HG02970 (cell line): ENCODE data around the gene NUP214.
"Not testable (repeated sequence)": the region's sequence is repeated elsewhere in the genome, so short reads cannot be mapped to it uniquely, and the experiment has no call there.

ENCODE experiments used
- ATAC-seq: cut with Tn5 transposase; IDR thresholded peaks from one replicate; pipeline ENCODE4 v1.9.1; 2021; ENCODE audit warnings: mild to moderate bottlenecking, moderate library complexity, moderate number of reproducible peaks; ENCODE audit not compliant: unreplicated experiment, low FRiP score

The NUP214 gene

DNA sequence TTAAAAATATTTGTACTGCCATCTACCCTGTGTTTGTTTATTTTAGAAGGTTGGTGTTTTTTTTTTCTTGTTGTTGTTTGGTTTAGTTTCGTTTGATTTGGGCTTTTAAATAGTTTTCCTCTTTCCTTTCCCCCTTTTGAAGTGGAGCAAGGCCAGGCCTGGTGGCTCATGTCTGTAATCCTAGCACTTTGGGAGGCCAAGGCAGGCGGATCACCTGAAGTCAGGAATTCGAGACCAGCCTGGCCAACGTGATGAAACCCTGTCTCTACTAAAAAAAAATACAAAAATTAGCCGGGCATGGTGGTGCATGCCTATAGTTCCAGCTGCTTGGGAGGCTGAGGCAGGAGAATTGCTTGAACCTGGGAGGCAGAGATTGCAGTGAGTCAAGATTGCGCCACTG lies 65.6 kb downstream of the NUP214 start:
- not testable (repeated sequence) for ATAC-seq

DNA sequence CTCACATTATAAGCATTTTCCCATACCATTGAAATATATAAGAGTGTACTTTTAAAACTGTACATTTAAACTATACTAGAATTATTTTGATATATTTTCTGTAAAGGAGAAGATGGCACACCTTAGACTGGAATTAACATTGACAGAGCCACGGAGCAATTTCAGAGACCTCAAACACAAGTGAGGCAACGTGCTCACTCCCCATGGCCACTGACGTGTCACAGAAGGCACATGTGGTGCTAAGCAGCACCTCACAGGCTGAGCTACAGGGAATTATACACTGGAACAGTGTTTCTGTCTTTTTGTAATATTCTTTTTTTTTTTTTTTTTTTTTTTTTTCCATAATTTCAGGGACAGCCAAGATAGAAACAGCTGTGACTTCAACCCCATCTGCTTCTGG lies 66.5 kb downstream of the NUP214 start:
- no peak for ATAC-seq

- no peak for ATAC-seq
Observed at GRCh38 chr9:131193051-131193450, 67.7 kb downstream of the NUP214 start.

GRCh38 chr9:131194762-131195161 lies 69.4 kb downstream of the NUP214 start:
- no peak for ATAC-seq

GRCh38 chr9:131197160-131197911 lies 72.0 kb downstream of the NUP214 start:
- no peak for ATAC-seq

- no peak for ATAC-seq
Observed at GRCh38 chr9:131198041-131198715, 72.8 kb downstream of the NUP214 start.

GRCh38 chr9:131201856-131202255 lies 76.5 kb downstream of the NUP214 start:
- no peak for ATAC-seq

DNA sequence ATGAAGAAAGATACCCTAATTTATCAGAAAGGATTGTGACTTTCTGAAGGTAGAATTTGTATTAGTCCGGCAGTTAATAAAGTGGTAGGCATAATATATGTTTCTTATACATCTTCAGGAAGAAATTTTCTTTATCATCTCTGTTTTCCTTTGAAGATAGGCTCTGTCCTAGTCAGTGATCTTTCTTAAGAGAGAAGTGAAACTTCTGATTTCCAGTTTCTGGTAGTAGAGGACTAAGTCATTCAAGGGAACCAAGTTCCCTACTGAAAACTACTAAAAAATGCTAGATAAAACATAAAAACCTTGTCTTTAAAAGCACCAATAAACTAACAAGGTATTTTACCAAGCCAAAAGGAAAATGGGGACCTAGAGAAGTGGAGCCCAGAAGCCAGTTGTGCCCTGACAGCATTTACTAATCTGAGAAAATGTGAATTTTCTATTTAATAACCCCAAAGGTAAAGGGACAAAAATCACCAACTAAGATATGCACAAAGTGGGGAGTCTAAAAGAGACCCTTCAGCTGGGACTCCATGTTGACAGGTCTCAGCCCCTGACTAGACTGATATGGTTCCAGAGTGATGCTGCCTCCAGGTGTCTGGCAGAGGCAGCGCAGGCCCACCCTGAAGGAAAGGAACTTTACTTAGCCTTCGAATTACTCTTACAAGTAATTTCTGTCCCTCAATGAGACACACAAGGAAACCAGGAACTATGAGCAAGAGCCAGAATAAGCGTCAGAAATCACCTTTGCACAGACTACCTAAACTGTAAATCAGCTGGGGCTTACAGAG lies 78.2 kb downstream of the NUP214 start:
- ATAC-seq = no peak

GRCh38 chr9:131204285-131204684 lies 78.9 kb downstream of the NUP214 start:
- no peak for ATAC-seq

DNA sequence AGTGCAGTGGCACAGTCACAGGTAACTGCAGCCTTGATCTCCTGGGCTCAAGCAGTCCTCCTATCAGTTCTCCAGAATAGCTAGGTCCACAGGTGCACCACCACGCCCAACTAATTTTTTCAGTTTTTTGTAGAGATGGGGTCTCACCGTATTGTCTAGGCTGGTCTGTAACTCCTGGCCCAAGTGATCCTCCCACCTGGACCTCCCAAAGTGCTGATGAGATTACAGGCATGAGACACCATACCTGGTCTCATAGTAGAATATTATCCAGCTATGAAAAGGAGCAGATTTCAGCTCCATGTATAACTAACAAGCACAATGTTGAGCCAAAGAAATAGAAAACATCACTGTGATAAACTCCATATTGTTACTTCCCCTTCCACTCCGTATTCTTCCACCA lies 81.1 kb downstream of the NUP214 start:
- no peak for ATAC-seq

DNA sequence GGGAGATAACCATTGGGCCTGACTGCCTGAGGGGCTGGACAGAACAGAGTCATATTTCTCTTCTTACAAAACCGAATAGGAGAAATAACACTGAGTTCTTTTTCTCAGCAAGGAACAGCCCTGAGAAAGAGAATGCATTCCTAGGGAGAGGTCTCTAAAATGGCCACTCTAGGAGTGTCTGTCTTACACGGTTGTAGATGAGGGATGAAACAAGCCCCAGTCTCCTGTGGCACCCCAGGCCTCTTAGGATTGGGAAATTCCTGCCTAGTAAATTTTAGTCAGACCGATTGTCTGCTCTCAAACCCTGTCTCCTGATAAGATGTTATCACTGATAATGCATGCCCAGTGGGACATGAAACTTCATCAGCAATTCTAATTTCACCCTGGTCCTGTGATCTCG lies 86.5 kb downstream of the NUP214 start:
- not testable (repeated sequence) for ATAC-seq

DNA sequence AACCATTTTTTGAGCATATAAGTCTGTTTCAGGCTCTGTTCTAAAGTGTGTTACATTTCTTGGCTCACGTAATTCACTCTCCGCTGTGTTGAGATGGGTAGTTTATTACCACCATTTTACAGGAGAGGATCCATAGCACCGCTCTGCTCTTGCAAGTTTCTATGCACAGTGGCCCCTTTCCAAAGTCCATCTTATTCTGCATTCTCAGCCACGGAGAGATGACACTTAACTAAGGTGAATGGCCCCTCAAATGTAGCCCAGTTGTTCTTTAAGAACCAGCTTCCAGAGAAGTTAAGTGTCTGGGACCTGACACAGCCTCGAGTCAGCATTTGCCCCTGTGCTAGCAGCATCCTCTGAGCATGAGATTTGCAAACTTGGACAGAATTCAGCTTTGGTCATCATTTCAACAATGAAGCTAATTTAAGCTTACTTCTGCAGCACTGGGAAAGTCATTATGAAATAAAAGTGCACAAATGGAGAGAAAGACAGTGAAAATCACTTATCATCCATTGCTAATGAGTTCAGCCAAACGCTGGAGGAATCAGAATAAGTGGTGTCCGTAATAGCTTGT lies 89.0 kb downstream of the NUP214 start:
- no peak for ATAC-seq

- no peak for ATAC-seq
Observed at GRCh38 chr9:131214876-131215275, 89.5 kb downstream of the NUP214 start.

DNA sequence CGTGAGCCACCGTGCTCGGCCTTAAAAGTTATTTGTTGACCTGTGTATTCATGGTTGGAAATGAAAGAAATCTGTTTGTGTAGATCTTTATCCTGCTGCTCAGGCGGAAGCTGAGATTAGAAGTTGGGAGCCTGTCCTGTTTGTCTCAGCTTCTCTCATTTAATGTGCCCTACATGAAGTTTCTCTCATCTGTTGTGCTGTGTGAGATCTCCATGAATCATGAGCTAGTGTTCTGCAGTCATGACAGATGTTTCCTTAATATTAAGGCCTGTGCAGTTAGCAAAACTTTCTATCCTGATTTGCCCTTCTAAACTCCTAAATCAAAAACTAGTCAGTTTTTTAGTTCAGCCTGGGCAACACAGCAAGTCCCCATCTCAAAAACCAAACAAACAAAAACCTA lies 91.4 kb downstream of the NUP214 start:
- no peak for ATAC-seq

- no peak for ATAC-seq
Observed at GRCh38 chr9:131217331-131218031, 92.1 kb downstream of the NUP214 start.

DNA sequence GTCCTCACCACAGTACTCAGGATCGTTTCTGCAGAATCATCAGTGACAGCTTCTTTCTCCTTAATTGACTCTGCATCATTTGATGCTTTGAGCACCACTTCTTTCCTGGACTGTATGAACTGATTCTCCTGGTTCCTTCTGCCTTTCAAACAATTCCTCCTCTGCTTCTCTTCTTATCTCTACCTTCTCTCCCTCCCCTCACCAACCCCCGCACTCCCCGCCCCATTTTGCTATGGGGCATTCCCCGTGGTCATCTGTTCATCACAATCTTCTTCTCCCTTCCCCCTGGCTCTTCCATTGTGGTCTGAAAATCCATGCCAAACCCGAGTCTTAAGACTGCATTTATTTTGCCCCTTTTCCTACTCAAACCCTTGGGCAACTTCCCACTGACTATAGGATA lies 93.0 kb downstream of the NUP214 start:
- ATAC-seq = no peak

- ATAC-seq = no peak
Observed at GRCh38 chr9:131220485-131220884, 95.1 kb downstream of the NUP214 start.

GRCh38 chr9:131222460-131222859 lies 97.1 kb downstream of the NUP214 start:
- no peak for ATAC-seq

DNA sequence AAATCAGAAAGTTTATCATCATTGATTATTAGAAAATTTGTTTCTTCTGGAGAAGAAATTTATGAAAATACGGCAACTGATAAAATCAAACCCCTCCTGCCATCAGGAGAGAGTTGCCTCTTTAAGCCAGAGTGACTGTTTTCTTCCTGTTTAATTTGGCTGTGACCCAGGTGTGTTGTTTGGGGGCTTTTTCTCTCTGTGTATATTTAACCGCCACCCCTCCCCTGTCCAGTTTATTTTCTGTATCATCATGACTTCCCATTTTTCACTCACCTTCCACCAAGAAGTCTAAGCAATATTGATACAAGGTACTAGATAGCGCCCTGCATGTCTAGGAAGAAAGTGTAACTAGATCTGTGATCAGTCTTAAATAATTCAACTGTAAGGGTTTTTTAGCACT lies 100.8 kb downstream of the NUP214 start:
- no peak for ATAC-seq
